KOPT-K1 (cell line): ENCODE measurements around the gene HSP90AB1.

Experiments
- H3K27ac ChIP-seq: fragments of 200-600 bp; sonication (generic); 2 replicates; pipeline ENCODE4 v1.5.1; 2016; ENCODE audit warnings: antibody characterized with exemption, mild to moderate bottlenecking, low read depth, low read length; ENCODE audit not compliant: poor library complexity, severe bottlenecking
- H3K36me3 ChIP-seq: fragments of 200-600 bp; sonication (generic); 2 replicates; pipeline ENCODE4 v1.5.1; 2017; ENCODE audit warnings: antibody characterized with exemption, mild to moderate bottlenecking, low read length, moderate library complexity; ENCODE audit not compliant: insufficient read depth
- H3K9me3 ChIP-seq: fragments of 200-600 bp; sonication (generic); 2 replicates; pipeline ENCODE4 v1.5.1; 2017; ENCODE audit warnings: antibody characterized with exemption, low read length, mild to moderate bottlenecking; ENCODE audit not compliant: insufficient read depth, poor library complexity, severe bottlenecking

The HSP90AB1 gene

GRCh38 chr6:44291841-44292240 is 44.9 kb downstream of the HSP90AB1 start:
- H3K9me3 ChIP-seq: no peaks in the 10 kb centered on the region
- H3K27ac ChIP-seq: no peak overlapping the region
- H3K36me3 ChIP-seq: no peaks in the 10 kb centered on the region

- Histone ChIP-seq H3K9me3 (no peaks in the 10 kb centered on the region), H3K36me3 (no peaks in the 10 kb centered on the region; the same call in 1 of the 2 replicates), H3K27ac (no peak overlapping the region)
Observed at GRCh38 chr6:44292661-44293365, 45.9 kb downstream of the HSP90AB1 start.

- peaks cover 8% of the 10 kb centered on the region; the same call in 1 of the 2 replicates for H3K36me3 ChIP-seq
- H3K27ac ChIP-seq: no peak overlapping the region
- H3K9me3 ChIP-seq: no peaks in the 10 kb centered on the region
Observed at GRCh38 chr6:44294832-44295791, 48.2 kb downstream of the HSP90AB1 start.

- no peak overlapping the region for H3K27ac ChIP-seq
- peaks cover 31% of the 10 kb centered on the region for H3K36me3 ChIP-seq
Observed at GRCh38 chr6:44297063-44298038, 50.5 kb downstream of the HSP90AB1 start.

GRCh38 chr6:44298055-44298803 is 51.3 kb downstream of the HSP90AB1 start:
- Histone ChIP-seq H3K9me3 (no peaks in the 10 kb centered on the region), H3K27ac (no peak overlapping the region), H3K36me3 (peaks cover 39% of the 10 kb centered on the region)

More at GRCh38 chr6:44297063-44298038, 50.5 kb downstream of the HSP90AB1 start:
- H3K9me3 ChIP-seq: no peaks in the 10 kb centered on the region

- H3K27ac ChIP-seq: no peak overlapping the region
- H3K36me3 ChIP-seq: peaks cover 46% of the 10 kb centered on the region
- H3K9me3 ChIP-seq: no peaks in the 10 kb centered on the region
Observed at GRCh38 chr6:44298864-44299263, 52.0 kb downstream of the HSP90AB1 start.

GRCh38 chr6:44300292-44300823 is 53.5 kb downstream of the HSP90AB1 start:
- H3K27ac ChIP-seq: no peak overlapping the region
- H3K36me3 ChIP-seq: peaks cover 61% of the 10 kb centered on the region
- no peaks in the 10 kb centered on the region for H3K9me3 ChIP-seq

- Histone ChIP-seq H3K36me3 (peaks cover 68% of the 10 kb centered on the region), H3K9me3 (no peaks in the 10 kb centered on the region), H3K27ac (no peak overlapping the region)
Observed at GRCh38 chr6:44301106-44301505, 54.2 kb downstream of the HSP90AB1 start.

GRCh38 chr6:44301782-44302564 is 55.1 kb downstream of the HSP90AB1 start:
- no peak overlapping the region for H3K27ac ChIP-seq
- no peaks in the 10 kb centered on the region for H3K9me3 ChIP-seq
- peaks cover 77% of the 10 kb centered on the region for H3K36me3 ChIP-seq

- H3K36me3 ChIP-seq: peaks cover 86% of the 10 kb centered on the region
- no peak overlapping the region for H3K27ac ChIP-seq
- H3K9me3 ChIP-seq: no peaks in the 10 kb centered on the region
Observed at GRCh38 chr6:44302856-44303255, 56.0 kb downstream of the HSP90AB1 start.
